ENCODE measurements around the gene STYK1.

GRCh38 chr12:10715491-10715890 is 41.6 kb upstream of the STYK1 start:
- TF ChIP-seq NUFIP1 (IDR thresholded peaks at IDR 0.05; ENCODE audit: partially characterized antibody) (no peak), CTCF (IDR thresholded peaks at IDR 0.05 in 2 of 3, conservative IDR thresholded peaks at IDR 0.05 in 1 of 3; ENCODE audit: insufficient read depth in 2 of 3, low read depth in 1 of 3, low read length in 3 of 3) (no peak), TCF7 (IDR thresholded peaks at IDR 0.05; ENCODE audit: borderline replicate concordance) (no peak)

Measured in K562 (cell line).